Choroid plexus epithelial cell (primary cell): ENCODE data around the gene ZNF525.

Source experiments
- DNase-seq: peaks from one replicate; pipeline ENCODE4 v3.0.0-alpha.2; 2010; ENCODE audit warnings: low read depth
- H3K4me3 ChIP-seq: 2 replicates; pipeline ENCODE4 v1.5.1; 2011; ENCODE audit warnings: low read depth, mild to moderate bottlenecking, control low read depth, low read length, moderate library complexity
- CTCF ChIP-seq: conservative IDR thresholded peaks from 2 replicates; pipeline ENCODE4 v1.5.1; 2011; ENCODE audit warnings: low read depth, mild to moderate bottlenecking, control low read depth, inconsistent platforms, low read length, moderate library complexity

The ZNF525 gene

GRCh38 chr19:53431399-53432087 lies 66.0 kb downstream of the ZNF525 start, which contains the start of gene ZNF761:
TSS of gene ZNF761 (plus strand) at chr19:53431984. CDS start at chr19:53447269, 15,285 bp downstream.
- peak; percentile 92 for DNase-seq
- peak within 1 kb of the TSS; percentile 81 for H3K4me3 ChIP-seq

GRCh38 chr19:53432088-53432661 lies 66.7 kb downstream of the ZNF525 start:
- H3K4me3 ChIP-seq, result peak overlapping the region; percentile 81
- DNase-seq, result peak; percentile 13
- TF ChIP-seq CTCF, result no peak

More at GRCh38 chr19:53431399-53432087, 66.0 kb downstream of the ZNF525 start, which contains the start of gene ZNF761:
- TF ChIP-seq CTCF, result peak; percentile 54
